Measurements from ENCODE around the gene ZDHHC13.

The ZDHHC13 gene

DNA sequence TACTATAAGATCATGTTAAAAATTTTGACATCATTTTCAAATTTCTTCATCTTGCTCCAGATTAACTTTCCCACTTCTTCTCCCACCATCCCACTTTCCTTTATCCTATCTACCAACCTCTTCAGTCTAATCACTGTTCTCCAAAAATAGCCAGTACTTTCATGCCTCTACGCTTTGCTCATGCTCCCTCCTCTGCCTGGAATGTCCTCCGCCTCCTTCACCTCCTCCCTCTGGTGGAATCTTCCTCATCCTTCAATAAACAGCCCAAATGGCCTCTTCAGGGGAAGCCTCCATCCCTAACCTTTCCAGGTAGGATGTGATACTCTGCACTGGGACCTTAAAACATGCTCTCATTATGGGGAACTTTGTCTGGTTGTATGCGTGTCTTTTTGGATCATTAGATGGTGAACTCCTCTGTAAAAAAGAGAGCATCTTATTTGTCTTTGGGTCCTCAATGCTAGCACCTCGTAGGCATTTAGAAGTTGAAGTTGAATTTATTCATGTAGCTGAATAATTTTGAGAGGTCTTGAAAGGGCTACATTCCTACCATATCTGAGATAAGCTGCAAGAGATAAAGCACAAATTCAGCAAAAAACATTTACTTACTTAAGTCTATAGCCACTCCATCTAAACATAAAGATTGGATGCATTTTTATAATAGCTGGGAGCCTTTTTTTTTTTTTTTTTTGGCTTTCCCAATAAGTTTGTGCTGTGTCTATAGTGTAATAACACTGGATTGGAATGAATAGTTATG is 92.8 kb downstream of the ZDHHC13 start:
- TF ChIP-seq, protein P1, sequence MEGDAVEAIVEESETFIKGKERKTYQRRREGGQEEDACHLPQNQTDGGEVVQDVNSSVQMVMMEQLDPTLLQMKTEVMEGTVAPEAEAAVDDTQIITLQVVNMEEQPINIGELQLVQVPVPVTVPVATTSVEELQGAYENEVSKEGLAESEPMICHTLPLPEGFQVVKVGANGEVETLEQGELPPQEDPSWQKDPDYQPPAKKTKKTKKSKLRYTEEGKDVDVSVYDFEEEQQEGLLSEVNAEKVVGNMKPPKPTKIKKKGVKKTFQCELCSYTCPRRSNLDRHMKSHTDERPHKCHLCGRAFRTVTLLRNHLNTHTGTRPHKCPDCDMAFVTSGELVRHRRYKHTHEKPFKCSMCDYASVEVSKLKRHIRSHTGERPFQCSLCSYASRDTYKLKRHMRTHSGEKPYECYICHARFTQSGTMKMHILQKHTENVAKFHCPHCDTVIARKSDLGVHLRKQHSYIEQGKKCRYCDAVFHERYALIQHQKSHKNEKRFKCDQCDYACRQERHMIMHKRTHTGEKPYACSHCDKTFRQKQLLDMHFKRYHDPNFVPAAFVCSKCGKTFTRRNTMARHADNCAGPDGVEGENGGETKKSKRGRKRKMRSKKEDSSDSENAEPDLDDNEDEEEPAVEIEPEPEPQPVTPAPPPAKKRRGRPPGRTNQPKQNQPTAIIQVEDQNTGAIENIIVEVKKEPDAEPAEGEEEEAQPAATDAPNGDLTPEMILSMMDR (IDR thresholded peaks at IDR 0.05; ENCODE audit: insufficient read depth, low read length, poor library complexity, severe bottlenecking), result no peak
- Histone ChIP-seq H3K4me3 (replicated peaks; ENCODE audit: low read depth, low read length) (no peak overlapping the region), H3K27me3 (replicated peaks; ENCODE audit: control insufficient read depth, insufficient read depth, low read length) (no peaks in the 10 kb centered on the region; the same call in 1 of the 2 replicates), H3K36me3 (ENCODE audit: control insufficient read depth, insufficient read depth, low read length) (no peaks in the 10 kb centered on the region)
- DNase-seq (ENCODE audit: extremely low read depth, insufficient read length), result no peak

DNA sequence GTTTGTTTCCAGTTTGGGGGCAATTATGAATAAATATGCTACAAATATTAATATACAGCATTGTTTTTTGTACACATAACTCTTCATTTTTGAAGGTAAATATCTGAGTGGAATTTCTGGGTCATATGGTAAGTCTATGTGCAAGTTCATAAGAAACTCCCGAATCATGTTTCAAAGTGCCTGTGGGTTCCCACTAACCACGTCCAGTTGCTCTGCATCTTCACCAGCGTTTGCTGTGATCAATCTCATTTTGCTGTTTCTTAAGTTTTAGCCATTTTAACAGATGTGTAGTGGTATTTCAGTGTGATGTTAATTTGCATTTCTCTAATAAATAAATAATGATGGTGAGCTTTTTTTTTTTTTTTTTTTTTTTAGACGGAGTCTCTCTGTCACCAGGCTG is 99.1 kb downstream of the ZDHHC13 start:
- no peak for DNase-seq (ENCODE audit: extremely low read depth, insufficient read length)
- Histone ChIP-seq H3K36me3 (ENCODE audit: control insufficient read depth, insufficient read depth, low read length) (no peaks in the 10 kb centered on the region), H3K27me3 (replicated peaks; ENCODE audit: control insufficient read depth, insufficient read depth, low read length) (no peaks in the 10 kb centered on the region; the same call in 1 of the 2 replicates), H3K4me3 (replicated peaks; ENCODE audit: low read depth, low read length) (no peak overlapping the region)
- TF ChIP-seq, protein P1 (IDR thresholded peaks at IDR 0.05; ENCODE audit: insufficient read depth, low read length, poor library complexity, severe bottlenecking), result no peak

DNA sequence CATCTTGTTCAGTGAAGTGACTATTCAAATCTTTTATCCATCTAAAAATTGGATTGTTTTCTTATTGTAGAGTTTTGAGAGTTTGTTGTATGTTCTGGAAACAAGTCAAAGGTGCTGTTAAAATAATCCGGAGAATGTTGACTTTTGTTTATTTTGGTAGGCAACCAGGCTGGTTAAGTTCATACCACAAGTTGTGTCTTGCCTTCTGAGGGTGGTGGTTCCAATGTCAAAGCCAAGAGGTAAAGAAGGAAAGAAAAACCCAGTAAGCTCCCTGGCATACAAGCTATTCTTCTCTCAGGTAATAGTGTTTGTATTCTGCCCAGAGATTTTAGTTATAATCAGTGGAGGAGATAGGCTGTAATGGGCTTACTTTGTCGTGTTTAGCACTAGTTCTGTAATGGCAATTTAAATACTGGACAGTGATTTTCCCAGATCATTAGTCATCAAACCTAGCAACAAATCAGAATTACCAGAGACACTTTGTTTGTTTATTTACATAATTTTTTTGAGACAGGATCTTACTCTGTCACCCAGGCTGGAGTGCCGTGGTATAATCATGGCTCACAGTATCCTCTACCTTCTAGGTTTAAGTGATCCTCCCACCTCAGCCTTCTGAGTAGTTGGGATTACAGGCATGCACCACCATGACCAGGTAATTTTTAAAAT is 99.9 kb downstream of the ZDHHC13 start:
- no peak for DNase-seq (ENCODE audit: extremely low read depth, insufficient read length)
- TF ChIP-seq, protein P1 (IDR thresholded peaks at IDR 0.05; ENCODE audit: insufficient read depth, low read length, poor library complexity, severe bottlenecking), result no peak

DNA sequence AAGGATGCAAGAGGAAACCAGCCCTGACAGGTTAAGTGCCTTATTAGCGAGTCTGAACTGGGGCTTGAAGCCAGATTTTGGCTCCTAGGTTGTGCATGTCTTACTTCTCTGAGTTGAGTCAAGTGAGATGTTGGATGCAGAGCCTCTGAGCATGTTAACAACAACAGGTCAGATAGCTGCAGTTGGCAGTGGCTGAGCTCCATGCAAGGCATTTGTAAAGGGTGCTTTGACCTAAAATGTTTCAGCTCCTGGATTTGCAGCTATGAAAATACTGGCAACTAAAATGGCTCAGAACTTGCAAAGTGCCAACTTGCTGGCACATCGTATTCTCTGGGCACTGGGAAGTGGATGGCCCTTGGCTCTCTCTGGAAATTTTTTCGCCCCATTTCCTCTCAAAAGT is 101.2 kb downstream of the ZDHHC13 start:
- no peaks in the 10 kb centered on the region; the same call in 1 of the 2 replicates for H3K36me3 ChIP-seq (ENCODE audit: control insufficient read depth, insufficient read depth, low read length)
- no peak overlapping the region for H3K4me3 ChIP-seq (replicated peaks; ENCODE audit: low read depth, low read length)
- no peak for DNase-seq (ENCODE audit: extremely low read depth, insufficient read length)
- TF ChIP-seq, protein P1 (IDR thresholded peaks at IDR 0.05; ENCODE audit: insufficient read depth, low read length, poor library complexity, severe bottlenecking), result no peak
- H3K27me3 ChIP-seq (replicated peaks; ENCODE audit: control insufficient read depth, insufficient read depth, low read length), result no peaks in the 10 kb centered on the region; the same call in 1 of the 2 replicates

More for the DNA sequence above, 99.9 kb downstream of the ZDHHC13 start:
- H3K27me3 ChIP-seq (replicated peaks; ENCODE audit: control insufficient read depth, insufficient read depth, low read length), result no peaks in the 10 kb centered on the region; the same call in 1 of the 2 replicates
- no peaks in the 10 kb centered on the region for H3K36me3 ChIP-seq (ENCODE audit: control insufficient read depth, insufficient read depth, low read length)
- H3K4me3 ChIP-seq (replicated peaks; ENCODE audit: low read depth, low read length), result no peak overlapping the region

DNA sequence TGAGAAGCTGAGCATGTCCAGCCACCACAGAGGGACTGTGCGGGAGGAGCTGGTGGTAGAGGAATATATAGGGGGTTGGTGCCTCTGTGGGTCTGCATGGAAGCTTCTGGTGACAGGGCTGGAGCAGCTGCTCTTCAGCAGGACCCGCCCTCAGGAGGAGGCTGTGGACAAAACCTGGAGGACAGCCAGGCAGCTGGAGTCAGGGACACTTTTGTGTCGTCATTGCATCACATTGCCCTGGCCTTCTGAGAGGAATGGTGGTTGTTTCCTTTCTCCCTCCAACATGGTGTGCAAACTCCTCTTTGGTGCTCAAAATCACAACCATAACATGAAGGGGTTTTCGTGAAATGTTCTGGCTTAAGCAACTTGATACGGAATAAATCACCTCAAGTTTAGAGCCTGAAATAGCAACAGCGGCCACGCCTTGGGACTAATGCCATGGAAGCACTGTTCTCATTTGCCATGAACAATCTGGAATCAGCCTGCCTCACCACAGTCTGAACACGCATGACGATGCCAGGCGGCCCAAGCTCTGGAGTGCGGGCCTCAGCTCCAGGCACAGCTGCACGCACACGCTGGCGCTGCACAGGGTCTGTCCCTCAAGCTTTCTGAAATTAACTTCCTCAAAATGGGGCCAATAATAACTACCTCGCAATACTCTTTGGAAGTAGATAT is 102.0 kb downstream of the ZDHHC13 start:
- no peaks in the 10 kb centered on the region; the same call in 1 of the 2 replicates for H3K36me3 ChIP-seq (ENCODE audit: control insufficient read depth, insufficient read depth, low read length)
- no peak overlapping the region for H3K4me3 ChIP-seq (replicated peaks; ENCODE audit: low read depth, low read length)
- DNase-seq (ENCODE audit: extremely low read depth, insufficient read length), result no peak
- TF ChIP-seq, protein P1 (IDR thresholded peaks at IDR 0.05; ENCODE audit: insufficient read depth, low read length, poor library complexity, severe bottlenecking), result no peak
- no peaks in the 10 kb centered on the region; the same call in 1 of the 2 replicates for H3K27me3 ChIP-seq (replicated peaks; ENCODE audit: control insufficient read depth, insufficient read depth, low read length)
